Cardiac ventricle fibroblast (primary cell): Measurements from ENCODE around the gene IL16. TPM values are rescaled to one million over a fixed set of nuclear protein-coding genes. Genes with fewer than 3 reads are reported as not detected.

Experiments used
- total RNA-seq: library from RNA; depleted of rRNA; stranded (reverse); fragments of >200 nt; gene quantifications from 2 replicates; pipeline ENCODE4 v1.2.3, GENCODE V29; 2015

The IL16 gene
- 6.2 and 6.4 TPM in 2 replicates for total RNA-seq

GRCh38 chr15:81196576-81197254, at the start of gene IL16:
IL16 (plus strand) TSS chr15:81196879; CDS start chr15:81225400, 28,521 bp downstream.

GRCh38 chr15:81323944-81324881, 127.5 kb downstream of the IL16 start, which contains the start of gene STARD5:
STARD5 (minus strand) TSS chr15:81324141; CDS start chr15:81324099, 42 bp downstream.

Other genes starting within 250 kb of the IL16 start
- gene MESD, start 207.1 kb upstream of the IL16 start, total RNA-seq = 19.4 and 21.3 TPM in 2 replicates
- 12.3 and 12.9 TPM in 2 replicates for gene TLNRD1, start 196.0 kb upstream of the IL16 start, total RNA-seq
- 0.05 TPM in 1 of 2 replicates, not detected in the other for gene CFAP161, start 62.6 kb upstream of the IL16 start, total RNA-seq
- 10.6 and 13.3 TPM in 2 replicates for gene STARD5, start 127.3 kb downstream of the IL16 start, total RNA-seq
- gene TMC3, start 177.3 kb downstream of the IL16 start, total RNA-seq = not detected in 2 replicates